Fibroblast of pulmonary artery (primary cell): ENCODE measurements around the gene ZCCHC12.

Experiments used
- DNase-seq: peaks from one replicate; pipeline ENCODE4 v3.0.0-alpha.2; 2010; ENCODE audit warnings: low read depth
- H3K4me3 ChIP-seq: replicated peaks from 2 replicates; pipeline ENCODE4 v1.5.1; 2011; ENCODE audit warnings: low read depth, mild to moderate bottlenecking, control low read depth, low read length, moderate library complexity
- TF ChIP-seq, protein P1 (sequence below): IDR thresholded peaks from 2 replicates; pipeline ENCODE4 v1.5.1; 2011; ENCODE audit warnings: mild to moderate bottlenecking, control low read depth, low read length, inconsistent platforms; ENCODE audit errors: missing control alignments

ZCCHC12 gene

GRCh38 chrX:118823263-118824172, at the start of gene ZCCHC12:
ZCCHC12 (plus strand) TSS chrX:118823824; CDS start chrX:118825245, 1,421 bp downstream.
- peak within 1 kb of the TSS; percentile 32 for H3K4me3 ChIP-seq
- peak; percentile 49 for DNase-seq
- TF ChIP-seq, protein P1, sequence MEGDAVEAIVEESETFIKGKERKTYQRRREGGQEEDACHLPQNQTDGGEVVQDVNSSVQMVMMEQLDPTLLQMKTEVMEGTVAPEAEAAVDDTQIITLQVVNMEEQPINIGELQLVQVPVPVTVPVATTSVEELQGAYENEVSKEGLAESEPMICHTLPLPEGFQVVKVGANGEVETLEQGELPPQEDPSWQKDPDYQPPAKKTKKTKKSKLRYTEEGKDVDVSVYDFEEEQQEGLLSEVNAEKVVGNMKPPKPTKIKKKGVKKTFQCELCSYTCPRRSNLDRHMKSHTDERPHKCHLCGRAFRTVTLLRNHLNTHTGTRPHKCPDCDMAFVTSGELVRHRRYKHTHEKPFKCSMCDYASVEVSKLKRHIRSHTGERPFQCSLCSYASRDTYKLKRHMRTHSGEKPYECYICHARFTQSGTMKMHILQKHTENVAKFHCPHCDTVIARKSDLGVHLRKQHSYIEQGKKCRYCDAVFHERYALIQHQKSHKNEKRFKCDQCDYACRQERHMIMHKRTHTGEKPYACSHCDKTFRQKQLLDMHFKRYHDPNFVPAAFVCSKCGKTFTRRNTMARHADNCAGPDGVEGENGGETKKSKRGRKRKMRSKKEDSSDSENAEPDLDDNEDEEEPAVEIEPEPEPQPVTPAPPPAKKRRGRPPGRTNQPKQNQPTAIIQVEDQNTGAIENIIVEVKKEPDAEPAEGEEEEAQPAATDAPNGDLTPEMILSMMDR = no peak

DNA sequence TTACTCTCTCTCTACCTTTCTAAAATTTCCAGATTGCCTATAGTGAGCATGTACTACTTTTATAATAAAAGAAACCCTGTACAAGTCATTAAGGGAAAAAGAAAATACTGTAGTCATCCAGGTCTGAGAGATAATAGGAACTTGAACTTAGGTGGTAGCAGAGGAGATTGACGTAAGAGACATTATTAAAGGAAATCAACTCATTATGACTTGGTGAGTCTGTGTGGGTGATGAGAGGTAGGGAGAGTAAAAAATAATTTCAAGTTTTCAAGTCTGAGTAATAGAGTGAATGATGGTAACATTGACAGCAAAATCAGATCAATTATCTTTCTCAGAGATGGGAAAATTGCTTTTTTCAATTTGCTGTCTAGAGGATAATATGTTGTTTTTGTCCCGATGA, 44.0 kb upstream of the ZCCHC12 start:
- DNase-seq = no peak
- H3K4me3 ChIP-seq = no peak overlapping the region
- TF ChIP-seq, protein P1 = no peak

DNA sequence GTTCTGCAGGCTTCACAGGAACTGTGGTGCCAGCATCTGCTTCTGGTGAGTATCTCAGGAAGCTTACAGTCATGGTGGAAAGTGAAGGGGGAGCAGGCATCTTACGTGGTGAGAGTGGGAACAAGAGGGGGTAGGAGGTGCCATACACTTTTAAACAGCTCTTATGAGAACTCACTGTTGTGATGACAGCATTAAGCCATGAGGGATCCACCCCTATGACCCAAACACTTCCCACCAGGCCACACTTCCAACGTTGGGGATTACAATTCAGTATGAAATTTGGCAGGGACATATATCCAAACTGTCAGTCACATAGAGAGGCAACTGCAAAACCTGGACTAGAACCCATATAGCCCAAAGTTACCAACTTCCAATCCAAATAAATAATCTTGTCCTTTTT, 43.1 kb upstream of the ZCCHC12 start:
- H3K4me3 ChIP-seq = no peak overlapping the region
- TF ChIP-seq, protein P1 = no peak
- peak; percentile 58 for DNase-seq

- DNase-seq = peak; percentile 75
- TF ChIP-seq, protein P1 = no peak
- H3K4me3 ChIP-seq = no peak overlapping the region
These were observed 42.7 kb upstream of the ZCCHC12 start for GRCh38 chrX:118780911-118781310.

DNA sequence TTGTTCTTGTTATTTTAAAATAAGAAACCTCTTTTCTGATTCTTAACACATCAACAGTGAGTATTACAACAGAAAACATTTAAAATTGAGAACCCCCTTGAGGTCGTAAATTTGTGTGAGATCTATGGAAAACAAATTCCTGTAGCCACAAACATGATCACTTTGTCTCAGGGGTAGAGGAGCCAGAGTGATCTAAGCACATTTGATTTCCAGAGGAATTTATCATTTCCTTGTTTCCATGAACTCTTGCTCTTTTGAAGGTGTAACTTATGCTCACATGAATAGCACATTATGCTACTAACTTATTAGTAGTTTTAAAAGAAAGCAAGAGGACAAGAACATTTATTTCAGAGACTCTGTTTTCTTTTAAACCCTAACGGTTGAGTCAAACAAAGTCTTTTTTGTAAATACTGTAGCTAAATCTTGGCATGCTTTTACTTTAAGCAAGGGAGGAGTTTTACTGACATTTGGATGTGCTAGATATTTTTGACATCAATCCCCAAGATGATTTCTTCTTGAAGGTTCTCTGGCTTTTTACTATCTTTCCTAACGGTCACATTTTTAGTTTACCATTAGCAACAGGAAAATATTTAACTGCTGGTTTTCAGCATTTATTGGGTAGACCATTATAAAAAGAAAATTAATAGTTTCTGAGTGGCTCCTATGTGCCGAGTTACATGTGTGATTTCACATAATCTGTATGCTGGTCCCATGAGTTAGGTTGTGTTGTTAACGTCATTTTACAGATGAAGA, 27.9 kb upstream of the ZCCHC12 start:
- TF ChIP-seq, protein P1 = no peak
- no peak overlapping the region for H3K4me3 ChIP-seq
- no peak for DNase-seq

DNA sequence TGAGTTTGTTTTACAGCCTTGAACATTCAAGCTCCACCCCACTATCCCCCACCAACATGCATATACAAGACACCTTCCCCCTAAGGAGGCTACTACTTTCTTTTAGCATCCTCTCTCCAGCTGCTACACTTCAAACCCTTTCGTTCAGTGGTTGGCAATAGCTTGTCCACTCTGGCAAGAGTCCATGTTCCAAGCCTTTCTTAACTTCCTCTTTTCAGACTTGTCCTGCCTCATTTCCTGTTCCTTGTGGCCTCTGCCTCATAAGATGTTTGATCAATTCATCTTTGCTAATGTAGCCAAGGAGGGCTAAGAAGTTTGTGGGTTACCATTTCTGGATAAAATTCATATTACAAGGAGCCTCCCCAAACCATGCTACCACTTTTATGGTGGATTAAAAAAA, 20.8 kb upstream of the ZCCHC12 start:
- TF ChIP-seq, protein P1 = no peak
- no peak overlapping the region for H3K4me3 ChIP-seq
- peak; percentile 83 for DNase-seq
